ENCODE measurements around the gene GFPT2.

DNA sequence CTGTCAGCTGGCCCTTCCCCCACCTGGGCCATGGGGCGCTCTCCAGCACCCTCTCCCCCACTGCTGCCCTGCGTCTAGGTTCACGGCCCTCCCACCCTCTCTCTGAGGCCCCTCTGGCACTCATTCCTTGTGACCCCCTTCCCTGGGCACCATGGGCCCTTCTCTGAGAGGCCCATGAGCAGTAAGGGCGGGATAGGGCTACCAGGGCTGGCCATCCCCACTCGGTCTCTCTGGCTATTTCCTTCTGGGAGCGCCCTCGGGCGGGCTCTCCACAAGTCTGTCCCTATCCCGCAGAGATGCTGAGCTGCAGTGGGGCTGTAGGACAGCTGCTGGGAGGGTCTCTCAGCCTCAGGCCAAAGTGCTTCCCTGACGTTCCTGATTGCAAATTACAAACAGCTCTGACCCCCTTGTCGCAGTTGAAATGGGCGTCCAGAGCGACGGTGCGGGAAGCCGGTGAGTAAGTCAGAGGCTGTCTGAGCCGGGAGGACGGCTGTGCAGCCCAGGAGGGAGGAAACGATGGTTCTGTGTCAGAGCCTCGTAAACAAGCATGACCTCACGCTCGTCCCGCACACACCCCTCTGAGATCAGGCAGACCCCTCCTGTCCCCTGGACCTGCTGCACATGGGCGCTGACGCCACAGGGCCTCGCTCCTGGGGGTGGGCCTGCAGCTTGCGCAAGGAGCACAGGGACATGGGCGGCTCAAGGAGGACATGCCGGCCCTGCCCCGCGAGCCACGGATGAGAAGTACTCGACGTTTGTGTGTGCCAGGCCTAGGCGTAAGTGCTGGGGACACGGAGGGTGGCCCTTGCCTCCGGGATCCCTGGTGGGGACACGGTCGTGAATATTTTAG, 36.3 kb upstream of the GFPT2 start:
- TF ChIP-seq POLR2AphosphoS5 (IDR thresholded peaks at IDR 0.05; ENCODE audit: borderline replicate concordance, low read depth, low read length) (no peak), EZH2 (IDR thresholded peaks at IDR 0.05) (no peak)

Data from SK-N-MC (cell line).